Psoas muscle (tissue), 8 donors: ENCODE measurements around the gene ELMO1. TPM values are rescaled to one million over a fixed set of nuclear protein-coding genes. Genes with fewer than 3 reads are reported as not detected.

Experiments
- ATAC-seq, 4 donors: fragments of 200-7000 bp; cut with Tn5 transposase; one replicate each; pipeline ENCODE4 v1.9.1; 2020; ENCODE audit warnings: moderate library complexity in 3 of 4, mild to moderate bottlenecking in 2 of 4
- DNase-seq, 2 donors: peaks; one replicate each; pipeline ENCODE4 v3.0.0-alpha.2; 2020
- H3K27ac ChIP-seq: fragments of 200-600 bp; one replicate; pipeline ENCODE4 v1.8.0; 2022
- H3K27me3 ChIP-seq, 3 donors: fragments of 200-600 bp in 1 of 3; one replicate each; pipeline versions ENCODE4 v1.6.1 to v1.8.0; 2013 to 2022; ENCODE audit warnings: low read length in 2 of 3, mild to moderate bottlenecking in 2 of 3, moderate library complexity in 1 of 3; ENCODE audit not compliant: insufficient read depth in 3 of 3
- H3K36me3 ChIP-seq, 2 donors: fragments of 200-600 bp in 1 of 2; one replicate each; pipeline versions ENCODE4 v1.6.1 to v1.8.0; 2013 to 2022; ENCODE audit warnings: low read depth in 1 of 2, mild to moderate bottlenecking in 1 of 2, moderate library complexity in 1 of 2; ENCODE audit not compliant: insufficient read depth in 1 of 2
- H3K4me1 ChIP-seq: fragments of 200-600 bp; one replicate; pipeline ENCODE4 v1.8.0; 2022
- H3K4me3 ChIP-seq: fragments of 200-600 bp; one replicate; pipeline ENCODE4 v1.8.0; 2022; ENCODE audit warnings: mild to moderate bottlenecking
- H3K9me3 ChIP-seq: fragments of 200-600 bp; one replicate; pipeline ENCODE4 v1.8.0; 2022
- WGBS, 3 donors: extraction: QIAGEN DNeasy Blood & Tissue Kit; methylation state at CpG; one replicate each; pipeline versions ENCODE4 v1.1.6 to v1.1.7; 2013; 5-methylcytosine and 5-hydroxymethylcytosine counted together
- intact Hi-C, 2 donors: fragments of 100-400 bp; cut with DNase I; formaldehyde crosslinking; loops; one replicate each; pipeline versions ENCODE4 v1.11.0 to v1.14.2; 2022
- polyA plus RNA-seq, 3 donors: library from polyadenylated mRNA; stranded (reverse); fragments of 200-250 nt; gene quantifications; one replicate each; pipeline ENCODE4 v1.2.3, GENCODE V29; 2013
- total RNA-seq, 4 donors: library from RNA; stranded (reverse); fragmentation: NEBNext Ultra II Directional in 2 of 4; extraction: Animal tissue kit (Norgen Biotek cat#: 25700) in 2 of 4; gene quantifications; one replicate each; pipeline versions ENCODE4 v1.2.1 to v1.2.4, GENCODE V29; 2021 to 2023
- TF ChIP-seq, protein P1 (sequence below): fragments of 200-600 bp; IDR thresholded peaks from one replicate; pipeline ENCODE4 v1.8.0; 2022; ENCODE audit warnings: antibody characterized with exemption
- donor health status: healthy with polysubstance abuse.
- donor health status: DM: no; HTN: no; CAD: no; lungs with moderate emphysema.
- donor health status: Bipolar disorder and iron deficiency.
- donor health status: healthy.
- donor health status: DM: yes; HTN: yes; CAD: no.
- donor health status: DM: no; HTN: no; CAD: no.
- donor health status: DM: no; HTN: no; CAD: no.
- donor health status: DM: yes; HTN: yes; CAD: no.

Gene ELMO1
- total and polyA plus RNA-seq, 7 donors = 2.8 to 8.1 (median 6.9) TPM

DNA sequence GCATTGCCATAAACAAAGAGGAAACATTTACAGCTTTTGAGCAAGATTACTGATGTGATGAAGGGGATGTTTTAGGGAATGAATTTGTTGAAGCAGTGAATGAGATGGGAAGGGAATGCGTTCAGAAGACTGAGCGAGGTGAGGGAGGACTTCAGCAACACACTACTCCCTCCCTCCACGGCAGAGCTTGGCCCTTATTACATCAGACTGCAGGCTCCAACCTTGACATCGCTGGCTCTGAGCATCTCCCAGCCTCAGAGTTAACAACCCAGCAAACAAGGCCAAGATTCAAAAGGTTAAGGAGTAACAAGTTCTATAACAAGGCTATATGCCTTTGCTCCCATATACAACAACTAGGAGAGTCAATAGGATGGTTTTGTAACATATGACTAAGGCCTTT, 164.4 kb downstream of the ELMO1 start:
- no peak for DNase-seq
- Histone ChIP-seq H3K27ac (no peak overlapping the region), H3K27me3 (peaks cover 0 to 3% (median 0%) of the 10 kb centered on the region in 3 donors), H3K4me3 (no peak overlapping the region), H3K9me3 (no peaks in the 10 kb centered on the region), H3K36me3 (no peaks in the 10 kb centered on the region), H3K4me1 (no peaks in the 10 kb centered on the region)
- intact Hi-C loops = loop anchor here in 1 of 2 donors (10.0 kb wide), 1 partner anchor 161 kb away; the partner anchor contains the start of gene ELMO1
- peak in 1 of 4 donors; percentile 24 for ATAC-seq
- TF ChIP-seq, protein P1, sequence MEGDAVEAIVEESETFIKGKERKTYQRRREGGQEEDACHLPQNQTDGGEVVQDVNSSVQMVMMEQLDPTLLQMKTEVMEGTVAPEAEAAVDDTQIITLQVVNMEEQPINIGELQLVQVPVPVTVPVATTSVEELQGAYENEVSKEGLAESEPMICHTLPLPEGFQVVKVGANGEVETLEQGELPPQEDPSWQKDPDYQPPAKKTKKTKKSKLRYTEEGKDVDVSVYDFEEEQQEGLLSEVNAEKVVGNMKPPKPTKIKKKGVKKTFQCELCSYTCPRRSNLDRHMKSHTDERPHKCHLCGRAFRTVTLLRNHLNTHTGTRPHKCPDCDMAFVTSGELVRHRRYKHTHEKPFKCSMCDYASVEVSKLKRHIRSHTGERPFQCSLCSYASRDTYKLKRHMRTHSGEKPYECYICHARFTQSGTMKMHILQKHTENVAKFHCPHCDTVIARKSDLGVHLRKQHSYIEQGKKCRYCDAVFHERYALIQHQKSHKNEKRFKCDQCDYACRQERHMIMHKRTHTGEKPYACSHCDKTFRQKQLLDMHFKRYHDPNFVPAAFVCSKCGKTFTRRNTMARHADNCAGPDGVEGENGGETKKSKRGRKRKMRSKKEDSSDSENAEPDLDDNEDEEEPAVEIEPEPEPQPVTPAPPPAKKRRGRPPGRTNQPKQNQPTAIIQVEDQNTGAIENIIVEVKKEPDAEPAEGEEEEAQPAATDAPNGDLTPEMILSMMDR = no peak
- 73 to 82% (median 74%) methylated on average over 4 of the region's 4 CpGs for WGBS, 3 donors

DNA sequence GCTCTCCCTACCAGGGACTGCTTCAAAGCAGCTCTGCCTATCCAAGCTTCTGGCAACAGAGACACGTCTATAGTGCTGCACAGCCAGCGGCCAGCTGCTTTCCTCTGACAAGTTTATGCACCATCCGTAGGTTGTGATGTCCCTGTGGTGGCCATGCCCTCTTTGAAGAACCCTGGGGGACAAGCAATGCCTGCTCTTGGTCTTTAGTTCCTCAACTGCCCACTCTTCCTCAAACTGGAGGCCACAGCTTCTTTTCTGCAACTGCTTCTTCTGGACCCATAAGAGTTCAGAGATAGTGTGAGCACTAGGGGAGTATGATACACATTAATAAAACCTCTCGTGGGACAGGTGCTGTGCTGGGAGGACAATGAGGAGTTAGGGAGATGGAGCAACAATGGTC, 164.9 kb downstream of the ELMO1 start:
- peaks cover 0 to 3% (median 0%) of the 10 kb centered on the region in 3 donors for H3K27me3 ChIP-seq
- no peak overlapping the region for H3K4me3 ChIP-seq
- intact Hi-C loops = loop anchor here in 1 of 2 donors (10.0 kb wide), 1 partner anchor 161 kb away; the partner anchor contains the start of gene ELMO1
- no peak overlapping the region for H3K27ac ChIP-seq
- no peaks in the 10 kb centered on the region for H3K9me3 ChIP-seq
- ATAC-seq = no peak
- WGBS, 3 donors = 84 to 91% (median 86%) methylated on average over 4 of the region's 4 CpGs
- H3K36me3 ChIP-seq = no peaks in the 10 kb centered on the region
- no peak for DNase-seq
- no peaks in the 10 kb centered on the region for H3K4me1 ChIP-seq
- TF ChIP-seq, protein P1 = no peak

DNA sequence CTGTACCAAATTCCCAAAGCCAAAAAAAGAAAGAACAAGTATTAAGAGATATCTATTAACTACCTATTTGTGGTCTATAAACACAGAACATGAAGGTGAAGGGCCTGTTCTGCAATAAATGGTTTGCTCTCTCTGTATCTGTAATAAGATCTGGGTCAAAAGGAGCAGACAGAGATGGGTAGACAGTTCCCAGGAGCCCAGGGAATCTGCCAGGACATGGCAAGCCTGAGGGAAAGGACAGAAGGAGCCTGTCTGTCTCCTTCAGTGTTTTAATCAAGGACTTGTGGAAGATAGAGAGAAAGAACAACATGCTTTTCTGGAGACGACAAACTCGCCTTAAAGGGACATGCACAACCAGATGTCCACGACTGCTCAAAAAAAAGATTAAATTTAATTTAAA, 165.7 kb downstream of the ELMO1 start:
- no peaks in the 10 kb centered on the region for H3K4me1 ChIP-seq
- H3K27ac ChIP-seq = no peak overlapping the region
- TF ChIP-seq, protein P1 = no peak

DNA sequence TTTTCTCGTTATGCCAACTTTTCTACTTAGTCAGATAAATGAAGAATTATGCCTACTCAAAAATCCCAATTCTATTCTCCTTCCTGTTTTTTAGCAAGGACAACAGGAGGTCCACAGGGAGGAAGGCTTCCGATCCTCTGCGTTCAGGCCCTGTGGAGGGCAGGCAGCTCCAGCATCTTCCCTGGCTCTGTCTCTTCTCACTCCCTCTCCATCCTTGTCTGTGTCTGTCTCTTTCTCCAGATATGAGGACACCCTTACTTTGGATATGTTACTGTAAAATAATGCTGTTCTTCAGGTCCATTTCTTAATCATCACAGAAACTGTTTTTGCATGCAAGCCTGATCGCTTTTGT, 166.6 kb downstream of the ELMO1 start:
- TF ChIP-seq, protein P1 = no peak
- ATAC-seq (no peak), DNase-seq (no peak)
- Histone ChIP-seq H3K36me3 (no peaks in the 10 kb centered on the region), H3K4me3 (no peak overlapping the region), H3K4me1 (no peaks in the 10 kb centered on the region), H3K27me3 (peaks cover 0 to 3% (median 0%) of the 10 kb centered on the region in 3 donors), H3K9me3 (no peaks in the 10 kb centered on the region), H3K27ac (no peak overlapping the region)
- intact Hi-C loops = loop anchor here in 1 of 2 donors (10.0 kb wide), 1 partner anchor 163 kb away; the partner anchor contains the start of gene ELMO1
- WGBS, 3 donors = 58 to 60% (median 58%) methylated on average over 4 of the region's 4 CpGs

More for the DNA sequence above, 165.7 kb downstream of the ELMO1 start:
- Histone ChIP-seq H3K9me3 (no peaks in the 10 kb centered on the region), H3K4me3 (no peak overlapping the region), H3K36me3 (no peaks in the 10 kb centered on the region), H3K27me3 (peaks cover 0 to 3% (median 0%) of the 10 kb centered on the region in 3 donors)
- DNase-seq (no peak), ATAC-seq (no peak)
- 67 to 88% (median 75%) methylated on average over 3 of the region's 3 CpGs for WGBS, 3 donors
- intact Hi-C loops = loop anchor here in 1 of 2 donors (10.0 kb wide), 1 partner anchor 162 kb away; the partner anchor contains the start of gene ELMO1
